Stomach (tissue), 4 donors: Measurements from ENCODE around the gene FAM222A.

Source experiments
- POLR2A ChIP-seq, 4 donors: fragments of 450-650 bp; IDR thresholded peaks; one replicate each; pipeline ENCODE4 v1.6.1; 2016; ENCODE audit warnings: antibody characterized with exemption in 4 of 4, control low read depth in 2 of 4, mild to moderate bottlenecking in 1 of 4, moderate library complexity in 1 of 4
- POLR2AphosphoS5 ChIP-seq, 3 donors: sonication (generic); formaldehyde crosslinking; IDR thresholded peaks; one replicate each; pipeline ENCODE4 v1.6.1; 2016; ENCODE audit warnings: antibody characterized with exemption in 3 of 3
- TF ChIP-seq, protein P1 (sequence below), 7 experiments: fragments of 450-650 bp in 4 of 7; fragments of 200-600 bp in 3 of 7; sonication (generic) in 3 of 7; IDR thresholded peaks; one replicate each; pipeline ENCODE4 v1.5.1; 2016 to 2019; ENCODE audit warnings: antibody characterized with exemption in 7 of 7, control low read depth in 2 of 7, mild to moderate bottlenecking in 1 of 7

DNA sequence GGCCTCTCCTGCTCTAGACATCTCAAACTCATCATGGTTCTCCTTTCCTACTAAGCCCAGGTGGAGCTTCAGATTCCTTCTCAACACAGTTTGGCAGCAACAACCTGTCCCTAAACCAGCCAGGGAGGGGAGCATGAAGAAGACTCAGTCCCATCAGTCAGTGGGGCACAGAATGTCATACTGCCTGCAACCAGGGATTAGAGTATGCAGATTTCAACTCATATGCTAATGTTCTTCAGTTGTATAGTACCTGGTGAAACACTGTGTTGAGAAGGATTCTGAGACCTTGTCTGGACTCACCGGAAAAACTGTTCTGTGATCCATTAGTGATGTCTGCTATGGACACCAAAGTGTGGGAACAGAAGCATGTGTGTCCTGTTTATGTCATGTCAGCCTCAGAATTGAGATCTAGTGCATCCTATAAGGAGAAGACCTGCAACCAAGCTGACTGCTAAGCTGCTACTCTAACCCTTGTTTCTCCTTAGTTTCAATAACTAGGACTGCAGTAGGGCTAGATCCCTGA lies 76.0 kb downstream of the FAM222A start:
- TF ChIP-seq, protein P1, sequence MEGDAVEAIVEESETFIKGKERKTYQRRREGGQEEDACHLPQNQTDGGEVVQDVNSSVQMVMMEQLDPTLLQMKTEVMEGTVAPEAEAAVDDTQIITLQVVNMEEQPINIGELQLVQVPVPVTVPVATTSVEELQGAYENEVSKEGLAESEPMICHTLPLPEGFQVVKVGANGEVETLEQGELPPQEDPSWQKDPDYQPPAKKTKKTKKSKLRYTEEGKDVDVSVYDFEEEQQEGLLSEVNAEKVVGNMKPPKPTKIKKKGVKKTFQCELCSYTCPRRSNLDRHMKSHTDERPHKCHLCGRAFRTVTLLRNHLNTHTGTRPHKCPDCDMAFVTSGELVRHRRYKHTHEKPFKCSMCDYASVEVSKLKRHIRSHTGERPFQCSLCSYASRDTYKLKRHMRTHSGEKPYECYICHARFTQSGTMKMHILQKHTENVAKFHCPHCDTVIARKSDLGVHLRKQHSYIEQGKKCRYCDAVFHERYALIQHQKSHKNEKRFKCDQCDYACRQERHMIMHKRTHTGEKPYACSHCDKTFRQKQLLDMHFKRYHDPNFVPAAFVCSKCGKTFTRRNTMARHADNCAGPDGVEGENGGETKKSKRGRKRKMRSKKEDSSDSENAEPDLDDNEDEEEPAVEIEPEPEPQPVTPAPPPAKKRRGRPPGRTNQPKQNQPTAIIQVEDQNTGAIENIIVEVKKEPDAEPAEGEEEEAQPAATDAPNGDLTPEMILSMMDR (IDR thresholded peaks at IDR 0.05) = no peak
- no peak for TF ChIP-seq POLR2A (IDR thresholded peaks at IDR 0.05)
- TF ChIP-seq POLR2AphosphoS5 (IDR thresholded peaks at IDR 0.05) = no peak
